ENCODE results near the gene KAT6B.
"Not testable (repeated sequence)": the region's sequence is repeated elsewhere in the genome, so short reads cannot be mapped to it uniquely, and the experiment has no call there.

Gene KAT6B

GRCh38 chr10:75055896-75056406 lies 229.6 kb downstream of the KAT6B start:
- in situ Hi-C loops (cut with HindIII; ENCODE audit: low pct_ligation_motif_present, low pct_unique_long_range_greater_than_20kb, low sequenced_read_pairs); DNase-seq: not testable (repeated sequence)

GRCh38 chr10:75057680-75058079 lies 231.3 kb downstream of the KAT6B start:
- DNase-seq, result no peak
- in situ Hi-C loops (cut with HindIII; ENCODE audit: low pct_ligation_motif_present, low pct_unique_long_range_greater_than_20kb, low sequenced_read_pairs), result no loop called here

GRCh38 chr10:75058161-75058560 lies 231.8 kb downstream of the KAT6B start:
- in situ Hi-C loops (cut with HindIII; ENCODE audit: low pct_ligation_motif_present, low pct_unique_long_range_greater_than_20kb, low sequenced_read_pairs), result no loop called here
- DNase-seq, result no peak

- no peak for DNase-seq
- in situ Hi-C loops (cut with HindIII; ENCODE audit: low pct_ligation_motif_present, low pct_unique_long_range_greater_than_20kb, low sequenced_read_pairs), result no loop called here
Measured at GRCh38 chr10:75061709-75062505, 235.5 kb downstream of the KAT6B start.

- DNase-seq, result no peak
- in situ Hi-C loops (cut with HindIII; ENCODE audit: low pct_ligation_motif_present, low pct_unique_long_range_greater_than_20kb, low sequenced_read_pairs), result no loop called here
Measured at GRCh38 chr10:75062506-75063299, 236.3 kb downstream of the KAT6B start.

- DNase-seq, result no peak
- in situ Hi-C loops (cut with HindIII; ENCODE audit: low pct_ligation_motif_present, low pct_unique_long_range_greater_than_20kb, low sequenced_read_pairs), result no loop called here
Measured at GRCh38 chr10:75063461-75064230, 237.2 kb downstream of the KAT6B start.

- in situ Hi-C loops (cut with HindIII; ENCODE audit: low pct_ligation_motif_present, low pct_unique_long_range_greater_than_20kb, low sequenced_read_pairs), result no loop called here
- no peak for DNase-seq
Measured at GRCh38 chr10:75065076-75065475, 238.7 kb downstream of the KAT6B start.

- in situ Hi-C loops (cut with HindIII; ENCODE audit: low pct_ligation_motif_present, low pct_unique_long_range_greater_than_20kb, low sequenced_read_pairs), result no loop called here
- no peak for DNase-seq
Measured at GRCh38 chr10:75066271-75066670, 239.9 kb downstream of the KAT6B start.

GRCh38 chr10:75067272-75067671 lies 240.9 kb downstream of the KAT6B start:
- in situ Hi-C loops (cut with HindIII; ENCODE audit: low pct_ligation_motif_present, low pct_unique_long_range_greater_than_20kb, low sequenced_read_pairs), result no loop called here
- no peak for DNase-seq

GRCh38 chr10:75068523-75068922 lies 242.1 kb downstream of the KAT6B start:
- in situ Hi-C loops (cut with HindIII; ENCODE audit: low pct_ligation_motif_present, low pct_unique_long_range_greater_than_20kb, low sequenced_read_pairs), result no loop called here
- no peak for DNase-seq

- DNase-seq, result no peak
- in situ Hi-C loops (cut with HindIII; ENCODE audit: low pct_ligation_motif_present, low pct_unique_long_range_greater_than_20kb, low sequenced_read_pairs), result no loop called here
Measured at GRCh38 chr10:75070476-75070875, 244.1 kb downstream of the KAT6B start.

GRCh38 chr10:75070961-75071428 lies 244.6 kb downstream of the KAT6B start:
- no peak for DNase-seq
- in situ Hi-C loops (cut with HindIII; ENCODE audit: low pct_ligation_motif_present, low pct_unique_long_range_greater_than_20kb, low sequenced_read_pairs), result no loop called here

- in situ Hi-C loops (cut with HindIII; ENCODE audit: low pct_ligation_motif_present, low pct_unique_long_range_greater_than_20kb, low sequenced_read_pairs), result no loop called here
- no peak for DNase-seq
Measured at GRCh38 chr10:75071756-75072155, 245.4 kb downstream of the KAT6B start.

- DNase-seq, result no peak
- in situ Hi-C loops (cut with HindIII; ENCODE audit: low pct_ligation_motif_present, low pct_unique_long_range_greater_than_20kb, low sequenced_read_pairs), result no loop called here
Measured at GRCh38 chr10:75072727-75073126, 246.3 kb downstream of the KAT6B start.

- in situ Hi-C loops (cut with HindIII; ENCODE audit: low pct_ligation_motif_present, low pct_unique_long_range_greater_than_20kb, low sequenced_read_pairs), result no loop called here
- DNase-seq, result no peak
Measured at GRCh38 chr10:75073442-75073841, 247.0 kb downstream of the KAT6B start.

GRCh38 chr10:75074711-75075445 lies 248.5 kb downstream of the KAT6B start:
- DNase-seq, result no peak
- in situ Hi-C loops (cut with HindIII; ENCODE audit: low pct_ligation_motif_present, low pct_unique_long_range_greater_than_20kb, low sequenced_read_pairs), result no loop called here

GRCh38 chr10:75076348-75076747 lies 249.9 kb downstream of the KAT6B start:
- no peak for DNase-seq
- in situ Hi-C loops (cut with HindIII; ENCODE audit: low pct_ligation_motif_present, low pct_unique_long_range_greater_than_20kb, low sequenced_read_pairs), result no loop called here

- no peak for DNase-seq
- in situ Hi-C loops (cut with HindIII; ENCODE audit: low pct_ligation_motif_present, low pct_unique_long_range_greater_than_20kb, low sequenced_read_pairs), result no loop called here
Measured at GRCh38 chr10:75079436-75080083, 253.2 kb downstream of the KAT6B start.

Measured in ACHN (cell line).